GM21360 (cell line): ENCODE results near the gene TUT7.
"Not testable (repeated sequence)": the region's sequence is repeated elsewhere in the genome, so short reads cannot be mapped to it uniquely, and the experiment has no call there.

Experiments used
- ATAC-seq: cut with Tn5 transposase; IDR thresholded peaks from one replicate; pipeline ENCODE4 v1.9.1; 2021; ENCODE audit warnings: mild to moderate bottlenecking, moderate library complexity; ENCODE audit not compliant: unreplicated experiment

Gene TUT7

DNA sequence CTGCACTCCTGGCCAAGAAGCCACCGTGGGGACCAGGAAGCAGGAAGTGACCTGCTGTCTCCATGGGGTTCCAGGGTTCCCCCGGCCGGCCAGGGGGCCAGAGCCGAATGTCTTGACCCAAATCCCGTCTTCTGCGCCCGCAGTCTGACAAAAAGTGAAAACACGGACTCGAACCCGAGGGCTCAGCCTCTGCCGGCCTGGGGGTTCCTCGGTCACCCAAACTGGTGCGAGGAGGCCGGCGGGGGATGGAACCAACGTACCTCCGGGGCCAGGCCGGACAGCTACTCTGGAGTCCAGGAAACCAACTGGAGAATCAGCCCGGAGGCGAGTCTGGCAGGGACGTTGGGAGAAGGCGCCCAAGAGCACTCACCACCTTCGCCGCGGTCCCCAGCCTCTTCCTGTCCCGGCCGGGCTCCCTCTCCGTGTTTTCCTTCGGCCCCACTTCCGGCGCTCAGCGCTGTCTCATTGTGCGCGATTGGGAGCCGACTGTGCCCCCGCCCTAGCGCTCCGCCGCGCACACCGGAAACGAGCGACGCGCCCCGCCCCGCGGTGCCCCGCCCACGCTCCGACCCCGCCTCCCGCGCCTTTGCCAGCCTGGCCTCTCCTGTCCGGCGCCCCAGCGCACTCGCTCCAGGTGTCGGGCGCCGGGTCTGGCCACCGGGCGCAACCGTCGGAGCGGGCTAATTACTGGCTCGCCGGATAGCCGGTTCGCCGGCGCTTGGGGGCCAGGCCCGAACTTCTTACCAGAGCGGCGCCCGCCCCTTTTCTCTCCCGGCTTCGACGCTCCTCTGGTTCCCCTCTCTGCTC, at the start of gene TUT7:
TSS of gene TUT7 (minus strand) at position 400 of the 807 bp plus-strand sequence. CDS start 1,211 bp downstream, outside the sequence.
- ATAC-seq = peak; percentile 79

DNA sequence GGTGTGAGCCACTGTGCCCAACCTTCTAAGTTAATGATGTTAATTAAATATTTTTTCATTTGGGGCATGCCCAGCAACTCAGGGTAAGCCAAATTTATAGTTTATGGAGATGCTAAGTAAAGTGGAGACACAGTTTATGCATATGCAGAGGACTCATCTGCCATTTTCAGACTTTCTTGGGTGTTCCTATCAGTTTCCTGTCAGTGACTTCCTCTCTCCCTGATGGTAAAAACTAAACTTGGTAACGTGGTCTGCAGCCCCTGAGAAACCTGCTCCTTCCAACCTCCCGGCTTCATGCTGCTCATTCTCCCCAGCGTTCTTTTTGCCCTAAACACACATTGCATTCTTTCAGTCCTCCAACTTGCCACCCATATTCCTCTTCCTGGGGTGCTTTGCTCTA, 48.4 kb upstream of the TUT7 start:
- no peak for ATAC-seq

DNA sequence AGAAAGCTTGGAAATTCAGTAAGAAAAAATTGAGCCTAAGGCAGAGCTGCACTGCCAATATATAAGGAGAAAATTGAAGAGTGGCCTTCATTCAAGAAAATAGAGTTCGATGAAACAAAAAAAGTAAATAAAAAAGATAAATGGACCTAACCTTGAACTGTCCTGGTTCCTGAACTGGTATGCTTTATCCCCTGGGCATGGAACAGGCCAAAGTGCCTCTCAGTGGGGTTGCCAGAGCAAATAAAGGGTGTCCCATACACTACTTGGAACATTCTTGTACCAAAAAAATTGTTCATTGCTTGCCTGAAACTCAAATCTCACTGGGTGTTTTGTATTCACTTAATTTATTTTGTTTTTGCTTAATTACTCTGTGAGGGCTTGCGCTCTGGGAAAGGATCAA, 42.2 kb upstream of the TUT7 start:
- ATAC-seq = no peak

- ATAC-seq = not testable (repeated sequence)
Observed at GRCh38 chr9:86390184-86390583, 36.0 kb upstream of the TUT7 start.

DNA sequence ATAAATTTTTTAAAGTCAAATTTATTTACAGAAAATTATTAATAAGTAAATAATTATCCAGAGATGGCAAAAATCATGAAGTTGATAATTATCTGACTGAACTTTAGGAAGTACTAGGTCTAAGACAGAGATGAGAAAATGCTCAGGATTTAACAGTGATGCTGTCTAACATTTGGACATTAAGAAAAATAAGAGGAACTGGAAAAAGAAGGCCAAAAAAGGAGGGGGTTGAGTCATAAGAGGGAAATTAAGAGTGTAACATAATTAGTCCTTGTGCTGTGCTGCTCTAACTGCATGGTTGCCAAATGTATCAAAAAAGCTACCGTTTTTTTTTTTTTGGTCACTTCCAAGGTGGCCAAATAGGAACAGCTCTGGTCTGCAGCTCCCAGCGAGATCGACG, 35.4 kb upstream of the TUT7 start:
- no peak for ATAC-seq

- no peak for ATAC-seq
Observed at GRCh38 chr9:86387376-86387775, 33.2 kb upstream of the TUT7 start.

GRCh38 chr9:86383000-86383399, 28.8 kb upstream of the TUT7 start:
- not testable (repeated sequence) for ATAC-seq

GRCh38 chr9:86376016-86376415, 21.8 kb upstream of the TUT7 start:
- ATAC-seq = no peak

GRCh38 chr9:86369810-86370209, 15.6 kb upstream of the TUT7 start:
- no peak for ATAC-seq

DNA sequence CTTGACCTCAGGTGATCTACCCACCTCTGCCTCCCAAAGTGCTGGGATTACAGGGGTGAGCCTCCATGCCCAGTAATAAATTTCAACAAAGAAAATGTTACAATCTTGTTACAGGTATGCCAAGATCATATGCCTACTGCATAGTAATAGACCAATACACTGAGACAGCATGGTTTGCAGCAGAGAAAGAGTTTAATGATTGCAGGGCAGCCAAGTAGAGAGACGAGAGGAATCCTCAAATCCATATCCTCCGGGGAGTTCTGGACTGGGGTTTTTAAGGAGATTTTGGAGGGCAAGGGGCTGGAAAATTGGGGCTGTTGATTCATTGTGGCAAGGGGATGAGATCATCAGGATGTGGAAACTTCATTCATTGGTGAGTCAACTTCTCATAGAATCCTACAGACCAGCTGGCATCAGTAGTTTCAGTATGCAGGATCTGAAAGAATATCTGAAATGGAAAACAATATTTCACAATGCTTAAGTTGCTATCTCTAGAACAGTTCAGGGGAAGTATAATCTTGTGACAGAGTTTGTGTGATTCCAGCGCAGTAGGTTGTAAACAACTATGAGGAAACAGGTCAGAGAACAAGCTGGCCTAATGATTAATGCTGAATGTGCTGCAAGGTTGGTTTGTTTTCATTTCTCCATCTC, 14.8 kb upstream of the TUT7 start:
- no peak for ATAC-seq

- no peak for ATAC-seq
Observed at GRCh38 chr9:86361176-86361575, 7.0 kb upstream of the TUT7 start.

DNA sequence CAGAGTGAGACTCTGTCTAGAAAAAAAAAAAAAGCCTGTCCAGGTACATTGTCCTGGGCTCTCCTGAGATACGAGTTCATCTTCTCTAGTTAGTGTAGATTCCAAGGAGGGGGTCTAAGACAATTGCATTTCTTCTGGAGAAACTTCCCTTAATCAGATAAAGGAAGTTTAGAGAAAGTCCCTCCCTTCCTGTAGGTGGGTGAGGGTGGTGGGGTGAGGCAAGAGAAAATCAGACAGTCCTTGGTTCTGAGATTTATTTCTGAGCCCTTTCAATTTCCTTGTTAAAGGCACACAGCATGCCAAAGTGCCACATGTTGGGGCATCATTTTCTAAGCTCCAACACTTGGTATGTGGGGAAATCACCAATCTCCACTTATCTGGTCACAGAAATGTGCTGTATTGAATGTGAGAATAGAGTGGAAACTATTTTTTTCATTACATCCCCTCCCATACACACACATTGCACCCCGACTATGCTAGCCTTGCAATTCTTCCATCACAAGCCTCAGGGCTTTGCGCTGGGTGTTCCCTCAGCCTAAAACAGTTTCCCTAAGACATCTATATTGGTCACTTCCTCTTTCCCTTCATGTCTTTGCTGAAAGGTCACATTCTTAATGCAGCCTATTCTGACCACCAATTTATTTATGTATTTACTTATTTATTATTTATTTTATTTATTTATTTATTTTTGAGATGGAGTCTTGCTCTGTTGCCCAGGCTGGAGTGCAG, 5.1 kb upstream of the TUT7 start:
- no peak for ATAC-seq

DNA sequence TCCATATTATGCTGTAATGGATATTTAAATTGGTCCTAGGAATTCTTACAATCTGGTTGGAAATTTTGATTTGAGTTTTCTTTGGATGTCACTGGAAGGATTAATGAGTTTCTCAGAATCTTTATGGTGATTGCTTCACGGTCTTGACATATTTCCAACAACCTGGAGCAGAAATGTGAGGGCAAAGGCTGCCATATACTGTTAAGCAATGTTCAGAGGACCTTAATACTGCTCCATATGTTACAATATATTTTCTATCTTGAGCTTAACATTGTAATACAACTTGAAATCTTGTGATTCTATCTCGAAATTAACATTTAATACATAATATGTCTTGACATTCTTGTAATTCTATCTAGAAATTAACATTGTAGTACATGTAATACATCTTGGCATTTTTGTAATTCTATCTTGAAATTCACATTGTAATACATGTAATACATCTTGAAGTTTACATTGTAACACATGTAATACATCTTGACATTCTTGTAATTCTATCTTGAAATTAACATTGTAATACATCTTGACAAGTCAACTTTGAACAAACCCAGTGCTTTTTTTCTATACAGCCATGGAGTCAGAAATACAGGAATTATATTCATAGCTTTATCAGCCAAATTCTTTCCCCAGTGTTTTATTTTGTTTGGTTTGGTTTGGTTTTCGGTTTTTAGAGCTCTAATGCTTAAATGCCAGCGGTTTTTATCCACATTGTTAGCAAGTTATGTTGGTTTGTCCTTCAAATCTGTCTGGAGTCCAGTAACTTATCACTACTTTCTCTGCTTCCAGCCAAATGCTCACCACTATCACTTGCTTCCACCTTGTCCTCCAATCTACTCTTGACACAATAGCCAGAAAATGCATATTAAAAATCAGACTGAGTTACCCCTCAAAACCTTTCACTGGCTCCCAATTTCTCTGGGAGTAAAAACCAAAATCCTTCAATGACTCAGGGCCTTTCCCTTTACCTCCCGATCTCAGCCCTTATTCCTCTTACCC, 3.0 kb upstream of the TUT7 start:
- no peak for ATAC-seq

GRCh38 chr9:86355814-86356213, 1.6 kb upstream of the TUT7 start:
- ATAC-seq = no peak

GRCh38 chr9:86354818-86355309, 654 bp upstream of the TUT7 start:
- no peak for ATAC-seq

DNA sequence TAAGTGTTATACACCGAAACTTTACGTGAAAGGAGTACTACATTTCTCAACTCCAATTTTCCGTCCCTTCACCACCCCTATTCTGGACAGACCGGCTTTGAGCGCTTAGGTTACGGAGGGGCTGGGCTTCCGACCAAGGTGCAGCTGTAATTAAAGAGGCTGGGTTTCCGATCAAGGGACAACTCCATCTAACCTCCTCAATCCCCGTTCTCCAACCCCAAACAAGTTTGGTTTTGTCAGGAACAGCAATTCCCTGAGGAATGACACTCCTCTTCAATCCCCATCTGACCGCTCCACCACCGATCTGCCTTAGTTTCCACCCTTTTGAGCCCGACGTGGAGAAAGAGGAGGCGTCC, 577 bp downstream of the TUT7 start:
- no peak for ATAC-seq

DNA sequence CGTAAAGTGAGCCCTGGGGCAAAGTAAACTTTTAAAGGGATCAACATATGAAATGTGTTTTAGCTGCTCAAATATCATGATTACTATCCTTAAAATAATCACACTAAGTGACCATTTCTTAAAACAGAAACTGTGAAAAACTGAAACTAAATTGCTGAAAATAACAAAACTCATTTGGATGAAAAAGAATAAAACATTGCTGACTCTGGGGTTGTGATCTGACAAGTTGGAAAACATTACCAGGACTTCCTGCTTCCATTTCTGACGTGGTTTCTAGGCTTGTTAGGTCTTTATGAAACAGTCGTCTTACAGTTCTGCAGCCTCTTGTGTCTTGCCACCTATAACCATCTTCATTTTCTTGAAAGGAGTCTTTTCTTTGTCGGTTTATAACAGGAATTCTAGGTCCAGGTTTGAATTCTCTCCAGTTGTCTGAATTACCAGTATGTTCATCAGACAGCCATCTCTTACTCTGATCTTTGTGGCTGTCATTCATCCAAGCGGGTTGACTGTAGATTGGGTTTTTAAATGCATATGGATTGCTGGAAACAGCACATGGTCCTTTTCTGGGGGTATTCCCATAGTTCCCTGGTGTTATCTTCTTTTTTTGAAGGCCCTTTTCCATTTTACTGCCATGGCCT, 1.7 kb downstream of the TUT7 start:
- ATAC-seq = no peak

DNA sequence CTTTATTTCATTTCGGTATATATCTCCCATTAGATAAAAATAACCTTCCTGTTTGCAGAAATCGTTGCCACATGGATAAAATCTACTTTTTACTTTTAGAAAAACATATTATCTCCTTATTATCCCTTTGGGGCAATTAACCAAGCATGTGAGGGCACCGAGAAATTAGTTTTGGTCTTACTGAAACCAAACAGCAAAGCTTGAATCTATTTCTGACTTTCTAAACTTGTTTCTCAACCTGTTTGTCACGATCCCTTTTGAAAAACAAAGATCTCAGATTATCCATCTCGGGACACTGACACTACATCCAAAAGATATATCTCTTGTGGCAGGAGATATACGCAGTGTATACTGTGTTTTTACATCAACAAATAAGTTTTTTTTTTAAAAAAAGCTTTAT, 2.3 kb downstream of the TUT7 start:
- ATAC-seq = no peak

GRCh38 chr9:86350006-86350760, 4.0 kb downstream of the TUT7 start:
- ATAC-seq = peak; percentile 22
